HepG2 (cell line): ENCODE results near the gene PTGES. TPM values are rescaled to one million over a fixed set of nuclear protein-coding genes. Genes with fewer than 3 reads are reported as not detected.

ENCODE experiments used
- ATAC-seq: fragments of 200-7000 bp; cut with Tn5 transposase; 3 replicates; pipeline ENCODE4 v1.9.1; 2020; ENCODE audit warnings: mild to moderate bottlenecking, moderate library complexity
- BruUV-seq: library from RNA; stranded (reverse); fragments of 400-500 nt; replicated peaks from 2 replicates; lab custom pipeline; 2021; lab: Mats Ljungman, UMichigan
- CTCF ChIA-PET: fragments of 300-600 bp; formaldehyde crosslinking; extraction: SDS; loops from one replicate; lab custom pipeline; 2021; ENCODE audit warnings: low total read pairs, inconsistent platforms, low intra/inter-chr PET ratio; lab: Yijun Ruan, JAX
- POLR2A ChIA-PET: fragments of 350-600 bp; sonication (Branson Sonifier 250); formaldehyde crosslinking; loops from one replicate; lab custom pipeline; 2020; ENCODE audit warnings: antibody characterized with exemption, inconsistent platforms; lab: Yijun Ruan, JAX
- DNase-seq: peaks from one replicate; pipeline ENCODE4 v3.0.0-alpha.2; 2015; ENCODE audit warnings: low spot score
- FAIRE-seq: peaks from 3 replicates; lab custom pipeline; 2011; peaks lifted over from hg19 to GRCh38; lab: Jason Lieb, UNC
- H2AFZ ChIP-seq: one replicate; pipeline ENCODE4 v1.6.1; 2011; ENCODE audit warnings: low read length, inconsistent platforms
- H3K27ac ChIP-seq: fragments of 300-600 bp; 3 replicates; pipeline ENCODE4 v1.8.0; 2011; ENCODE audit warnings: mixed run types, mild to moderate bottlenecking, mixed read lengths, low read length, inconsistent platforms; ENCODE audit not compliant: insufficient read depth; ENCODE audit errors: extremely low read length
- H3K27me3 ChIP-seq, 2 experiments: fragments of 200-600 bp in 1 of 2; 2 replicates in 1 of 2; 3 replicates in 1 of 2; pipeline versions ENCODE4 v1.6.0 to v1.8.0; 2011; ENCODE audit warnings: low read length in 2 of 2, mild to moderate bottlenecking in 2 of 2, moderate library complexity in 2 of 2, inconsistent platforms in 1 of 2; ENCODE audit not compliant: insufficient read depth in 2 of 2, control insufficient read depth in 1 of 2
- H3K36me3 ChIP-seq, 2 experiments: fragments of 200-600 bp in 1 of 2; replicated peaks in 1 of 2; 2 replicates in 1 of 2; 3 replicates in 1 of 2; pipeline versions ENCODE4 v1.5.1 to v1.8.0; 2011; ENCODE audit warnings: low read length in 2 of 2, inconsistent platforms in 1 of 2; ENCODE audit not compliant: insufficient read depth in 2 of 2, control insufficient read depth in 1 of 2
- H3K4me1 ChIP-seq: 2 replicates; pipeline ENCODE4 v1.5.1; 2012; ENCODE audit warnings: low read length, inconsistent platforms; ENCODE audit not compliant: insufficient read depth
- H3K4me2 ChIP-seq: 2 replicates; pipeline ENCODE4 v1.6.0; 2011; ENCODE audit warnings: low read depth, low read length, inconsistent platforms
- H3K4me3 ChIP-seq, 3 experiments: fragments of 200-600 bp in 1 of 3; sonication (generic), shearing (Covaris generic) in 1 of 3; replicated peaks in 1 of 3; 2 replicates each; pipeline ENCODE4 v1.5.1; 2011 to 2016; ENCODE audit warnings: low read length in 3 of 3, inconsistent platforms in 2 of 3, low read depth in 2 of 3, mild to moderate bottlenecking in 2 of 3, control low read depth in 1 of 3, mixed read lengths in 1 of 3; ENCODE audit not compliant: insufficient read depth in 1 of 3
- H3K79me2 ChIP-seq: one replicate; pipeline ENCODE4 v1.6.1; 2011; ENCODE audit warnings: low read length, inconsistent platforms; ENCODE audit not compliant: insufficient read depth
- H3K9ac ChIP-seq: 2 replicates; pipeline ENCODE4 v1.6.0; 2011; ENCODE audit warnings: mild to moderate bottlenecking, low read depth, low read length, inconsistent platforms; ENCODE audit not compliant: insufficient read depth
- H3K9me3 ChIP-seq: 2 replicates; pipeline ENCODE4 v1.5.1; 2012; ENCODE audit warnings: mild to moderate bottlenecking, low read length
- H4K20me1 ChIP-seq: 2 replicates; pipeline ENCODE4 v1.6.0; 2011; ENCODE audit warnings: inconsistent platforms, mild to moderate bottlenecking, low read length, moderate library complexity; ENCODE audit not compliant: insufficient read depth
- HDAC2 ChIP-seq: sonication (generic); formaldehyde crosslinking; IDR thresholded peaks from 2 replicates; pipeline ENCODE4 v1.4.0; 2020; ENCODE audit warnings: missing genetic modification reagents
- JARID2 ChIP-seq: sonication (generic); formaldehyde crosslinking; IDR thresholded peaks from 2 replicates; pipeline ENCODE4 v1.8.1; 2023; ENCODE audit warnings: missing genetic modification reagents, inconsistent platforms; ENCODE audit not compliant: insufficient replicate concordance
- MIXL1 ChIP-seq: IDR thresholded peaks from 2 replicates; pipeline ENCODE4 v1.6.1; 2016
- PCBP1 ChIP-seq: fragments of 200-400 bp; formaldehyde crosslinking; IDR thresholded peaks from 2 replicates; pipeline ENCODE4 v1.6.1; 2017; ENCODE audit warnings: mild to moderate bottlenecking, low read depth, low read length, borderline replicate concordance
- POLR2AphosphoS2 ChIP-seq: IDR thresholded peaks from 2 replicates; pipeline ENCODE4 v1.6.1; 2011; ENCODE audit warnings: low read depth, low read length, improper control_type of control experiment
- SCMH1 ChIP-seq: sonication (generic); formaldehyde crosslinking; IDR thresholded peaks from 2 replicates; pipeline ENCODE4 v1.9.0; 2021; ENCODE audit warnings: missing genetic modification reagents, mild to moderate bottlenecking, borderline replicate concordance
- SIN3A ChIP-seq: IDR thresholded peaks from 2 replicates; pipeline ENCODE4 v1.6.1; 2011; ENCODE audit warnings: low read depth, mild to moderate bottlenecking, control low read depth, low read length, borderline replicate concordance
- ZNF407 ChIP-seq: sonication (generic); formaldehyde crosslinking; IDR thresholded peaks from one replicate; pipeline ENCODE4 v1.5.1; 2020; ENCODE audit warnings: mild to moderate bottlenecking, missing genetic modification reagents; ENCODE audit errors: not compliant biosample characterization
- ZNF7 ChIP-seq: IDR thresholded peaks from 2 replicates; pipeline ENCODE4 v1.6.1; 2016; ENCODE audit warnings: missing biosample characterization, missing genetic modification reagents
- WGBS: methylation state at CpG from one replicate; pipeline ENCODE4 v1.1.6; 2017; ENCODE audit warnings: low lambda C conversion rate; 5-methylcytosine and 5-hydroxymethylcytosine counted together
- in situ Hi-C: cut with HindIII; loops from 2 replicates; pipeline ENCODE4 v1.10.0; 2017; ENCODE audit warnings: low pct_unique_long_range_greater_than_20kb; ENCODE audit not compliant: extremely low pct_ligation_motif_present
- intact Hi-C: fragments of 100-400 bp; cut with micrococcal nuclease; formaldehyde crosslinking; loops from one replicate; pipeline ENCODE4 v1.10.0; 2022; ENCODE audit not compliant: unreplicated experiment
- polyA plus RNA-seq, 8 experiments: library from polyadenylated mRNA; depleted of rRNA in 3 of 8; stranded (reverse) in 7 of 8; unstranded in 1 of 8; fragments of >200 nt; fragmentation: Illumina TruSeq in 4 of 8; extraction: Trizol in 4 of 8; gene quantifications; 2 replicates each; pipeline versions ENCODE4 v1.2.1 to v1.2.3, GENCODE V29; 2011 to 2016; ENCODE audit warnings: low read depth in 4 of 8, missing spikeins in 1 of 8, mixed read lengths in 1 of 8; ENCODE audit not compliant: insufficient read depth in 1 of 8
- total RNA-seq, 5 experiments: library from RNA; depleted of rRNA; stranded (reverse); fragments of >200 nt; fragmentation: Illumina TruSeq; extraction: Trizol; gene quantifications; 2 replicates each; pipeline ENCODE4 v1.2.3, GENCODE V29; 2016; ENCODE audit warnings: low read depth in 1 of 5
- TF ChIP-seq, protein P1 (sequence below): sonication (generic); formaldehyde crosslinking; IDR thresholded peaks from 2 replicates; pipeline ENCODE4 v1.8.0; 2022; ENCODE audit warnings: missing genetic modification reagents, low read depth, mild to moderate bottlenecking, borderline replicate concordance

The PTGES gene
- total and polyA plus RNA-seq, 2 of the 13 experiments (the other 11 are each of a cell fraction or from before 2014, with no cell fraction given) = 0.07 TPM; not detected in 1

GRCh38 chr9:129740174-129740573 lies 12.7 kb downstream of the PTGES start:
- in situ Hi-C loops = no loop called here
- Histone ChIP-seq H3K27ac (no peak overlapping the region), H3K4me1 (0 out of 2 replicates have a peak, but pooled peaks cover 5% of the 10 kb centered on the region), H3K9ac (no peak overlapping the region), H3K4me3 (no peak overlapping the region), H3K4me2 (no peak overlapping the region), H3K36me3 (no peaks in the 10 kb centered on the region), H3K79me2 (no peaks in the 10 kb centered on the region), H3K9me3 (no peaks in the 10 kb centered on the region), H3K27me3 (peaks cover 6 to 50% of the 10 kb centered on the region in 2 experiments; a peak in 3 of 5 replicates), H4K20me1 (no peaks in the 10 kb centered on the region), H2AFZ (no peak overlapping the region)
- ChIA-PET POLR2A (no interaction called here), CTCF (no interaction called here)
- 38% methylated on average over 7 of the region's 7 CpGs for WGBS
- ATAC-seq (no peak), DNase-seq (no peak), FAIRE-seq (no peak)
- no TSS peak for BruUV-seq
- intact Hi-C loops = no loop called here
- no peak for TF ChIP-seq HDAC2 (CRISPR knock-in tag)

DNA sequence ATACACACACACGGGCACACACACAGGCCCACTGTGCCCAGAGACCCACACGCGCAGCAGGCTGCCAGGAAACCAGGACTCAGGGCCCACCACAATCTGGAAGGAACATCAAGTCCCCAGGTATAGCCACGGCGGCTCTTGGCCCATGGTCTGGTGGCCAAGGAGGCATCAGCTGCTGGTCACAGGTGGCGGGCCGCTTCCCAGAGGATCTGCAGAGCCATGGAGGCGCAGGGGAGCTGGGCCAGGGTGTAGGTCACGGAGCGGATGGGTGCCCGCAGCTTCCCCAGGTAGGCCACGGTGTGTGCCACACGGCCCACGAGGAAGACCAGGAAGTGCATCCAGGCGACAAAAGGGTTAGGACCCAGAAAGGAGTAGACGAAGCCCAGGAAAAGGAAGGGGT lies 13.4 kb downstream of the PTGES start:
- Histone ChIP-seq H4K20me1 (no peaks in the 10 kb centered on the region), H3K4me1 (0 out of 2 replicates have a peak, but pooled peaks cover 5% of the 10 kb centered on the region), H3K36me3 (no peaks in the 10 kb centered on the region), H3K4me3 (no peak overlapping the region), H3K27me3 (peaks cover 6 to 48% of the 10 kb centered on the region in 2 experiments; a peak in 3 of 5 replicates), H3K27ac (no peak overlapping the region), H3K4me2 (no peak overlapping the region), H2AFZ (no peak overlapping the region), H3K9ac (no peak overlapping the region), H3K79me2 (no peaks in the 10 kb centered on the region), H3K9me3 (no peaks in the 10 kb centered on the region)
- no peak for ATAC-seq
- DNase-seq = no peak
- WGBS = 45% methylated on average over 14 of the region's 16 CpGs
- no peak for FAIRE-seq
- no TSS peak for BruUV-seq
- intact Hi-C loops (no loop called here), in situ Hi-C loops (loop anchor here (5.0 kb wide), 1 partner anchor 43 kb away; no protein-coding TSS in a partner anchor)
- CTCF ChIA-PET = no interaction called here
- TF ChIP-seq ZNF407 (CRISPR knock-in tag) (no peak), SIN3A (no peak), SCMH1 (CRISPR knock-in tag) (no peak), ZNF7 (no peak), MIXL1 (no peak), JARID2 (CRISPR knock-in tag) (no peak), POLR2AphosphoS2 (no peak), PCBP1 (no peak)
- TF ChIP-seq, protein P1, sequence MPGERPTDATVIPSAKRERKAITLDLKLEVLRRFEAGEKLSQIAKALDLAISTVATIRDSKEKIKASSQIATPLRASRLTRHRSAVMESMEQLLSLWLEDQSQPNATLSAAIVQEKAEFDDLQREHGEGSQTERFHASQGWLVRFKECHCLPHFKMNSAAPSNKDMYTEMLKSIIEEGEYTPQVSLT (CRISPR knock-in tag) = no peak
- POLR2A ChIA-PET = no interaction called here
